ENCODE results near the gene MAS1.

MAS1 gene

DNA sequence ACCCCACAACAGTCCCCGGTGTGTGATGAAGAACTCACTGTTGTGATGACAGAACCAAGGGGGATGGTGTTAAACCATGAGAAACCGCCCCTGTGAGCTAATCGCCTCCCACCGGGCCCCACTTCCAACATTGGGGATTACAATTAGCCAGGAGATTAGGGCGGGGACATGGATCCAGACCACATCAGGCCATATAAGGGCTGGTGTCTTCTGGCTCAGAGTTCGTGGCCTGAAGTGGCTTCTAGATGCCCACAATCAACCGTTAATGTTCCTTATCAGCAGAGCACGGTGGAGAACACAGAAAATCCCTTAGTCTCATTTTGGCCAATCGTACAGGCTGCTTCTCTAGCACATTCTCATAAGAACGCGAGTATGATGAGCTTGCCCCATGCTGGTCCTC lies 10.9 kb upstream of the MAS1 start:
- TF ChIP-seq, protein P1, sequence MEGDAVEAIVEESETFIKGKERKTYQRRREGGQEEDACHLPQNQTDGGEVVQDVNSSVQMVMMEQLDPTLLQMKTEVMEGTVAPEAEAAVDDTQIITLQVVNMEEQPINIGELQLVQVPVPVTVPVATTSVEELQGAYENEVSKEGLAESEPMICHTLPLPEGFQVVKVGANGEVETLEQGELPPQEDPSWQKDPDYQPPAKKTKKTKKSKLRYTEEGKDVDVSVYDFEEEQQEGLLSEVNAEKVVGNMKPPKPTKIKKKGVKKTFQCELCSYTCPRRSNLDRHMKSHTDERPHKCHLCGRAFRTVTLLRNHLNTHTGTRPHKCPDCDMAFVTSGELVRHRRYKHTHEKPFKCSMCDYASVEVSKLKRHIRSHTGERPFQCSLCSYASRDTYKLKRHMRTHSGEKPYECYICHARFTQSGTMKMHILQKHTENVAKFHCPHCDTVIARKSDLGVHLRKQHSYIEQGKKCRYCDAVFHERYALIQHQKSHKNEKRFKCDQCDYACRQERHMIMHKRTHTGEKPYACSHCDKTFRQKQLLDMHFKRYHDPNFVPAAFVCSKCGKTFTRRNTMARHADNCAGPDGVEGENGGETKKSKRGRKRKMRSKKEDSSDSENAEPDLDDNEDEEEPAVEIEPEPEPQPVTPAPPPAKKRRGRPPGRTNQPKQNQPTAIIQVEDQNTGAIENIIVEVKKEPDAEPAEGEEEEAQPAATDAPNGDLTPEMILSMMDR (IDR thresholded peaks at IDR 0.05; ENCODE audit: low read depth, low read length) = no peak
- H3K4me3 ChIP-seq (replicated peaks in 1 of 2; ENCODE audit: low read depth in 2 of 2, low read length in 2 of 2) = no peak overlapping the region
- no peak for DNase-seq (ENCODE audit: low read depth in 2 of 2)

- H3K4me3 ChIP-seq (replicated peaks in 1 of 2; ENCODE audit: low read depth in 2 of 2, low read length in 2 of 2) = no peak overlapping the region
- TF ChIP-seq, protein P1 (IDR thresholded peaks at IDR 0.05; ENCODE audit: low read depth, low read length) = no peak
- no peak for DNase-seq (ENCODE audit: low read depth in 2 of 2)
These were observed 10.3 kb upstream of the MAS1 start for GRCh38 chr6:159880412-159880975.

DNA sequence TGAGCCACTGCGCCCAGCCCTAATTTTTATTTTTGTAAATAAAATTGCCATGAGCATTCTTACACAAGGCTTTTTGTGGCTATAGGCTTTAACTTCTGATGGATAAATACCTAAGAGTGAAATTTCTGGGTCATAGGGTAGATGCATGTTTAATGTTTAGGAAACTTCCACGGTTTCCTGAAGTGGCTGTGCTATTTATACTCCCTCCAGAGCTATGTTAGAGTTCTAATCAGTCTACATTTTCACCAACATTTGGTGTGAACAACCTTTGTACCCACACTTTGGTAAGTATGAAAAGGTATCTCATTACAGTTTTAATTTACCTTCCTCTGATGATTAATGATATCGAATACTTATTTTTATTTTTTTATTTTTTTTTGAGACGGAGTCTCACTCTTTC lies 6.1 kb upstream of the MAS1 start:
- TF ChIP-seq, protein P1 (IDR thresholded peaks at IDR 0.05; ENCODE audit: low read depth, low read length) = no peak
- no peak overlapping the region for H3K4me3 ChIP-seq (replicated peaks in 1 of 2; ENCODE audit: low read depth in 2 of 2, low read length in 2 of 2)
- DNase-seq (ENCODE audit: low read depth in 2 of 2) = no peak

DNA sequence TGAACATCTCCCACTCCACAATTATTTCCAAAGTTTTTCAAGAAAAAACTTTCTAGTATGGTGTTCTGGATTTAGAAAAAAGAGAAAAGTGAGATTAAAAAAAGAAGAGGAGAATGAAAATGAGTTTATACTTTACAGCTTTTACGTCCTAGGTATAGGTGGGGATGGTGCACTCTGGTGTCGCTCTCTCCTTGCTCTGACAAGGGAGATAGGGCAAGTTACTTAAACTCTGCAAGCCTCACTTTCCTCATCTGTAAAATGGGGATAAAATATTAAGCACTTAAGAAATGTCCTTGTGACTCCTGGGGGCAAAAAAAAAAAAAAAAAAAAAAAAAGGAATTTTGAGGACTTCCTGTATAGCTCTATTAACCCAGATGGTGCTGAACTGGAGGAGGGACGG lies 4.5 kb upstream of the MAS1 start:
- DNase-seq (ENCODE audit: low read depth in 2 of 2) = no peak

DNA sequence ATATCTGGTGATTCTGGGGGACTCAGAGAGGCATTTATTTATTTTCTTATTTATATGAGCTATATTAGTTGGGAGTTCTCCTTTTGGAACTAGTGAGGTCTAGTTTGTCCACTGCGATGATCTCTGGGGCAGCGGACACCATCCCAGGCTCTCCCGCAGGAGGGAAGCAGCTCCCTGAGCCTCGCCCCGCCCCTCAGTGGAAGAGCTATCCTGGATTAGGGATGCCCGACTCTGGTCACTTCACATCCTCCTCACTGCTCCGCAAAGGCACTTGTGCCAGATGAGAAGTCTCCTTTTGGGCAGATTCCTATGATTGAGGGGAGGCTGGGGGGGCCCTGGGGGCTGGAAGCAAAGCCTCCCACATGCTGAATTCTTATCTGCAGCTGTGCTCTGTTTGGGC lies 3.6 kb upstream of the MAS1 start:
- TF ChIP-seq, protein P1 (IDR thresholded peaks at IDR 0.05; ENCODE audit: low read depth, low read length) = no peak
- H3K4me3 ChIP-seq (replicated peaks in 1 of 2; ENCODE audit: low read depth in 2 of 2, low read length in 2 of 2) = no peak overlapping the region
- no peak for DNase-seq (ENCODE audit: low read depth in 2 of 2)

More for the DNA sequence above, 4.5 kb upstream of the MAS1 start:
- H3K4me3 ChIP-seq (replicated peaks in 1 of 2; ENCODE audit: low read depth in 2 of 2, low read length in 2 of 2) = no peak overlapping the region
- TF ChIP-seq, protein P1 (IDR thresholded peaks at IDR 0.05; ENCODE audit: low read depth, low read length) = no peak

- H3K4me3 ChIP-seq (replicated peaks in 1 of 2; ENCODE audit: low read depth in 2 of 2, low read length in 2 of 2) = no peak overlapping the region
- DNase-seq (ENCODE audit: low read depth in 2 of 2) = no peak
- TF ChIP-seq, protein P1 (IDR thresholded peaks at IDR 0.05; ENCODE audit: low read depth, low read length) = no peak
These were observed 3.0 kb upstream of the MAS1 start for GRCh38 chr6:159887761-159888160.

DNA sequence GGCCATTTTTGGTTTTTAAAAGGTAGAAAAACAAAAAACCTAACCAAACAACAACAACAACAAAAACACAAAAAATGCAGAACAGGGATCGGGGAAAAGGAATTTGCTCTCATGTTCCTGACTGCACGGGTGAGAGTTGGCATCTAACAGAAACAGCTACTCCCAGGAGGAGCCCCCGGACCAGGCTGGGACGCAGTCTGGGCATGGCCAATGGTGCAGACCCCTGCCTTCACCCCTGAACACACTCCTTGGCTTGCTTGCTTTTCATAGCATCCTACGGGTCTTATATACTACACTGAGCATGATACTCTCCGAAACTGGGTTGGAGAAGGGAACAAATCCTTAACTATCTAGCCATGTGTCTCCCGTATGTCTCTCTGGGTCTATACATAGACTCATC lies 587 bp upstream of the MAS1 start:
- TF ChIP-seq, protein P1 (IDR thresholded peaks at IDR 0.05; ENCODE audit: low read depth, low read length) = no peak
- no peak overlapping the region for H3K4me3 ChIP-seq (replicated peaks in 1 of 2; ENCODE audit: low read depth in 2 of 2, low read length in 2 of 2)
- no peak for DNase-seq (ENCODE audit: low read depth in 2 of 2)

All from cardiac fibroblast (primary cell).